ENCODE data around the gene LIMCH1. TPM values are rescaled to one million over a fixed set of nuclear protein-coding genes. Genes with fewer than 3 reads are reported as not detected.

Gene LIMCH1
- total and polyA plus RNA-seq, 3 donors from 2014 or later: 14.0 to 20.9 (median 18.6) TPM

DNA sequence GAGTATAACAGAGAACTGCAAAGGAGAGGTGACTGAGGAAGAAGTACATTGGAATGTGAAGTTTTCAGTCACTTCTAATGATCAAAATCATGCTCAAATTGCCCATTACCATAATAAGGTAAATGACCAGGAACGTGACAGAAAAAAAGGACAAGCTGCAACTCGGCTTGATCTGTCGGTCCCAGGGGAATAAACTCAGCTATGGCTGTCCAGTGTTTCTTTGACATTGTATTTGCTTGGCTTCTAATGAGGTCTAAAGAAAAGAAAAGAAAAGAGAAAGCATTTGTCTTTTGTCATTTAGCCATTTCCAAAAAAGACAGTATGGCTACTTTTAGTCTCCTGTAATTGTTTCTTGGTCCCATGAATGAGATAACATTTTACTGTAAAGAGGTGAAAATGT, 185.3 kb downstream of the LIMCH1 start:
- TF ChIP-seq, protein P1, sequence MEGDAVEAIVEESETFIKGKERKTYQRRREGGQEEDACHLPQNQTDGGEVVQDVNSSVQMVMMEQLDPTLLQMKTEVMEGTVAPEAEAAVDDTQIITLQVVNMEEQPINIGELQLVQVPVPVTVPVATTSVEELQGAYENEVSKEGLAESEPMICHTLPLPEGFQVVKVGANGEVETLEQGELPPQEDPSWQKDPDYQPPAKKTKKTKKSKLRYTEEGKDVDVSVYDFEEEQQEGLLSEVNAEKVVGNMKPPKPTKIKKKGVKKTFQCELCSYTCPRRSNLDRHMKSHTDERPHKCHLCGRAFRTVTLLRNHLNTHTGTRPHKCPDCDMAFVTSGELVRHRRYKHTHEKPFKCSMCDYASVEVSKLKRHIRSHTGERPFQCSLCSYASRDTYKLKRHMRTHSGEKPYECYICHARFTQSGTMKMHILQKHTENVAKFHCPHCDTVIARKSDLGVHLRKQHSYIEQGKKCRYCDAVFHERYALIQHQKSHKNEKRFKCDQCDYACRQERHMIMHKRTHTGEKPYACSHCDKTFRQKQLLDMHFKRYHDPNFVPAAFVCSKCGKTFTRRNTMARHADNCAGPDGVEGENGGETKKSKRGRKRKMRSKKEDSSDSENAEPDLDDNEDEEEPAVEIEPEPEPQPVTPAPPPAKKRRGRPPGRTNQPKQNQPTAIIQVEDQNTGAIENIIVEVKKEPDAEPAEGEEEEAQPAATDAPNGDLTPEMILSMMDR (IDR thresholded peaks at IDR 0.05): no peak
- no peak for TF ChIP-seq POLR2A (IDR thresholded peaks at IDR 0.05)
- Histone ChIP-seq H3K27ac (no peak overlapping the region), H3K9me3 (no peaks in the 10 kb centered on the region), H3K36me3 (ENCODE audit: low read depth, missing control alignments) (no peaks in the 10 kb centered on the region), H3K4me3 (no peak overlapping the region), H3K27me3 (no peaks in the 10 kb centered on the region), H3K4me1 (no peaks in the 10 kb centered on the region)
- intact Hi-C loops (cut with DNase I; ENCODE audit: low total_unique reads): no loop called here
- 76 to 90% methylated on average over 3 of the region's 3 CpGs for WGBS, 2 donors
- DNase-seq: no peak

GRCh38 chr4:41725254-41725653, 187.3 kb downstream of the LIMCH1 start:
- Histone ChIP-seq H3K9me3 (no peaks in the 10 kb centered on the region), H3K4me1 (no peaks in the 10 kb centered on the region), H3K4me3 (no peak overlapping the region), H3K27ac (no peak overlapping the region), H3K27me3 (no peaks in the 10 kb centered on the region), H3K36me3 (ENCODE audit: low read depth, missing control alignments) (no peaks in the 10 kb centered on the region)
- TF ChIP-seq POLR2A (IDR thresholded peaks at IDR 0.05): no peak
- TF ChIP-seq, protein P1 (IDR thresholded peaks at IDR 0.05): peak in 1 of 3 experiments; percentile 16
- peak; percentile 23 for DNase-seq
- intact Hi-C loops (cut with DNase I; ENCODE audit: low total_unique reads): no loop called here
- WGBS, 2 donors: 2 to 29% methylated on average over 1 of the region's 1 CpG

- H3K36me3 ChIP-seq (ENCODE audit: low read depth, missing control alignments): no peaks in the 10 kb centered on the region
- H3K27me3 ChIP-seq: no peaks in the 10 kb centered on the region
- no peaks in the 10 kb centered on the region for H3K4me1 ChIP-seq
- H3K4me3 ChIP-seq: no peak overlapping the region
- intact Hi-C loops (cut with DNase I; ENCODE audit: low total_unique reads): no loop called here
- H3K27ac ChIP-seq: no peak overlapping the region
- 66 to 79% methylated on average over 4 of the region's 4 CpGs for WGBS, 2 donors
- no peak for DNase-seq
- TF ChIP-seq POLR2A (IDR thresholded peaks at IDR 0.05): no peak
- TF ChIP-seq, protein P1 (IDR thresholded peaks at IDR 0.05): no peak
- no peaks in the 10 kb centered on the region for H3K9me3 ChIP-seq
These were observed 190.1 kb downstream of the LIMCH1 start for GRCh38 chr4:41727861-41728572.

- Histone ChIP-seq H3K27me3 (no peaks in the 10 kb centered on the region), H3K36me3 (ENCODE audit: low read depth, missing control alignments) (no peaks in the 10 kb centered on the region), H3K4me1 (no peaks in the 10 kb centered on the region), H3K27ac (no peak overlapping the region), H3K4me3 (no peak overlapping the region), H3K9me3 (no peaks in the 10 kb centered on the region)
- TF ChIP-seq POLR2A (IDR thresholded peaks at IDR 0.05): no peak
- TF ChIP-seq, protein P1 (IDR thresholded peaks at IDR 0.05): no peak
- 74 to 85% methylated on average over 3 of the region's 3 CpGs for WGBS, 2 donors
- no peak for DNase-seq
- intact Hi-C loops (cut with DNase I; ENCODE audit: low total_unique reads): no loop called here
These were observed 190.6 kb downstream of the LIMCH1 start for GRCh38 chr4:41728573-41728913.

GRCh38 chr4:41731569-41732126, 193.7 kb downstream of the LIMCH1 start:
- intact Hi-C loops (cut with DNase I; ENCODE audit: low total_unique reads): no loop called here
- TF ChIP-seq, protein P1 (IDR thresholded peaks at IDR 0.05): no peak
- TF ChIP-seq POLR2A (IDR thresholded peaks at IDR 0.05): no peak
- H3K27ac ChIP-seq: no peak overlapping the region
- H3K4me3 ChIP-seq: no peak overlapping the region
- H3K4me1 ChIP-seq: no peaks in the 10 kb centered on the region
- WGBS, 2 donors: 39 to 45% methylated on average over 12 of the region's 12 CpGs
- no peak for DNase-seq
- H3K36me3 ChIP-seq (ENCODE audit: low read depth, missing control alignments): no peaks in the 10 kb centered on the region
- H3K27me3 ChIP-seq: no peaks in the 10 kb centered on the region
- no peaks in the 10 kb centered on the region for H3K9me3 ChIP-seq

All from testis (tissue), 3 donors.